Activated CD8-positive, alpha-beta memory T cell treated with anti-CD3 and anti-CD28 coated beads for 1 hour (primary cell): ENCODE measurements around the gene PDCD10.
A peak's percentile ranks its signal among the peaks of the same experiment; 100 is the strongest.

Experiments
- DNase-seq, 2 donors: peaks; one replicate each; pipeline ENCODE4 v3.0.0-alpha.2; 2020; ENCODE audit warnings: low read depth in 1 of 2; ENCODE audit errors: extremely low read depth in 1 of 2

The PDCD10 gene

GRCh38 chr3:167684388-167684993 lies 50.2 kb downstream of the PDCD10 start:
- peak; percentile 5 to 9 for DNase-seq

GRCh38 chr3:167679526-167679925 lies 55.2 kb downstream of the PDCD10 start:
- no peak for DNase-seq

DNA sequence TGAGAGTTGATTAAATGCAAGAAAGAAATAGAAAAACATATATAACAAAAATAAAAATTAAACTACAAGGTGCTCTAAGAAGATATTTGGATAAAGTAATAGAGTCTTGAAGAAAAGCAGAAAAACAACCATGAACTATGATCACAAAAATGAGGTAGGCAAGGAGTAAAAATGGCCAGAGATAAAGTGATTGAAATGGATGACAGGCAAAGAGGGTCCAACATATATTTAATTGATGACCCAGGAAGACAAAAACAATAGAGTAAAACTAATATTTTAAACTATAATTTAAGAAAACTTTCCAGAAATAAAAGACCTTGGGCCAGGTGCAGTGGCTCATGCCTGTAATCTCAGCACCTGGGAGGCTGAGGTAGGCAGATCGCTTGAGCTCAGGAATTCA lies 58.8 kb downstream of the PDCD10 start:
- no peak for DNase-seq

- no peak for DNase-seq
Observed at GRCh38 chr3:167673221-167673620, 61.5 kb downstream of the PDCD10 start.

DNA sequence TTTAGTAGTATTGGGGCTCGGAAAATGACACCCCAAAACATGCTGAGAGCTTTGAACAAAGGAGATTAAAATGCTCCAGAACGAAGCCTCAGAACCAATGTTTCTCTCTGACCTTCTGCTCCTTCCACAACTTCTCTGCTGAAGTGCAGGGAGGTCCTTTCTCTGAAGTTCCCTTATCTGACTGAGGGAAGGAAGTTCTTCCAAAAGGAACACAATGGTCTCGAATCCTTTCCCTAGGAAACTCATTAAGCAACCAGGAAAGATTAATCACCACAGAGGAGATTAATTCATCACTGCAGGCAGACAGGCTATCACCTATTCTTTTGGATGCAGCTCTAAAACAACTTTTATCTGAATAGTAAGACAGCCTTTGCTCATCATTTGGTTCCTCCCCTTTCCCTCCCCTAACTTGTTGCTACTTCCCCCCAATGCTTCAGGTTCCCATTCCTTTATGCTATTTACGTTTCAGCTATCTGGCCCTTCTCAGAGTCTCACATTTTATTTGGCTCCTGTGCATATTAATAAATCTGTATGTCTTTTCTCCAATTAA lies 62.7 kb downstream of the PDCD10 start:
- DNase-seq, result no peak

- no peak for DNase-seq
Observed at GRCh38 chr3:167669699-167670098, 65.0 kb downstream of the PDCD10 start.

GRCh38 chr3:167668651-167669050 lies 66.0 kb downstream of the PDCD10 start:
- DNase-seq, result no peak

DNA sequence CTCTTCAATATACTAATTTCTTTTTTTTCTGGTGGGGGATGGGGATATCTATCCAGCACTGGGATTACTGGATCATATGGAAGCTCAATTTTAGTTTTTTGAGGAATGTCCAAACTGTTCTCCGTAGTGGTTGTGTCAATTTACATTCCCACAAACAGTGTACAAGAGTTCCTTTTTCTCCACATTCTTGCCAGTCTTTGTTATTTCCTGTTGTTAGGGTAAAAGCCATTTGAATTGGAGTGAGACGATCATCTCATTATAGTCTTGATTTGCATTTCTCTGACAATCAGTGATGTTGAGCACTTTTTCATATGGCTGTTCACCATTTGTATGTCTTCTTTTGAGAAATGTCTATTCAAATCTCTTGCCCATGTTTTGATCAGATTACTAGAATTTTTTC lies 68.1 kb downstream of the PDCD10 start:
- DNase-seq, result no peak

GRCh38 chr3:167662919-167663400 lies 71.7 kb downstream of the PDCD10 start:
- DNase-seq, result no peak

DNA sequence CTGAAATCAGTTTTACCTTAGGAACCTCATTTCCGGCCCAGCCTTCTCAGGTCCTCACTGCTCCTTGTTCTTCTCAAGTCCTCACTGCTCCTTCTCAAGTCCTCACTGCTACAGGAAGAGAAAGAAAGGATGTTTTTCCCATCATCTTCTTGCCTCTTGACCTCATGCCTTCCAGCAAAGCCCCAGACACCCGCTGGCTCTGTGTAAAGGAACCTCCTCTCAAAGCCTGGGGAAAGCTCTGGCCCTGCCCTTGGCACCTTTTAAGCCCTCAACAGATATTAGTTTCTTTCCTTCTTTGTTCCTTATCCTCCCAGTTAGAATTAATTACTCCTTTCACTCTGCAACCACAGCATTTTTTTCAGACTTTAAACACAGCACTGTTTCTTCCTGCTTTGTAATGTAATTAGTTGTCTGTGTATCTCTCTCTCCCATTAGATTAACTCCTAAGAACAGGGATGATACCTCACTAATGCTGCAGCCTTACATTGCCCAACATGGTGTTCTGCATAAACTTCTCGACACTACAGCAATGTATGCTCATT lies 76.9 kb downstream of the PDCD10 start:
- DNase-seq, result no peak

DNA sequence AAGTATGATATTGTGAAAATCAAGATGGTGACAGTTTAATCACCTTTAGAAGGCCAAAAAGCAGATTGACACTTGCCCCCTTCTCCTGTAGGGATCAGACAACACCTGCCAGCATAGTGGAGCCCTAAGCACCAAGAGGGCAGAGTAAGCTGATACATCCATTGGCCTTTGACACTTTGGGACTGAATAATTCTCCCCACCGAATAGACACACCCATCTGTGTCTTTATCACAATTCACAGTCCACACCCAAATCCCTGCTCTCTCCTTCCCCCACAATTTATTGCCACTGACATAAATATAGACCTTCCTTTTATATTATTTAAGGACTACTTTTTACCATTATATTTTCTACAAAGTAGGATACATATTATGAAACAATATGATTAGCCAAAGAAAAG lies 77.9 kb downstream of the PDCD10 start:
- DNase-seq, result no peak

GRCh38 chr3:167653760-167654159 lies 80.9 kb downstream of the PDCD10 start, which contains the start of gene WDR49:
TSS of gene WDR49 (minus strand) at chr3:167653942. CDS start at chr3:167653425, 517 bp downstream.
- no peak for DNase-seq

GRCh38 chr3:167653155-167653554 lies 81.5 kb downstream of the PDCD10 start:
- DNase-seq, result no peak

DNA sequence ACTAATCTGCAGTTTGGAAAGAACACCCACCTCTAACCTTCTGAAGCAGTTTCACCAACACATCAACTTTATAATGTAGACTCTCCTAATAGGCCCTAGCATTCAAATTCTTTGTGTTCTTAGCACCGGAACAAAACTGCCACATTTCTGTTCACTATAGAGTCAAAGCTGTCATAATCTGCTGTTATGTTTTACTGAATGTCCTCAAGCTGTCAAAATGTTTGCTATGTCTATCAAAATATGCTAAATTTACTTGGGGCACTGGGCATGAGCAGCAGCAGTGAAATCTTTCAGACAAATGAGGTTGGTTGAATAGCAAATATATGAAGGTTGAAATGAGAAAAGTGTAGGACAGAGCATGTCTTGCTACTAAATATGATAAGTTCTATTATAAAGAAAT lies 82.9 kb downstream of the PDCD10 start:
- DNase-seq, result no peak

DNA sequence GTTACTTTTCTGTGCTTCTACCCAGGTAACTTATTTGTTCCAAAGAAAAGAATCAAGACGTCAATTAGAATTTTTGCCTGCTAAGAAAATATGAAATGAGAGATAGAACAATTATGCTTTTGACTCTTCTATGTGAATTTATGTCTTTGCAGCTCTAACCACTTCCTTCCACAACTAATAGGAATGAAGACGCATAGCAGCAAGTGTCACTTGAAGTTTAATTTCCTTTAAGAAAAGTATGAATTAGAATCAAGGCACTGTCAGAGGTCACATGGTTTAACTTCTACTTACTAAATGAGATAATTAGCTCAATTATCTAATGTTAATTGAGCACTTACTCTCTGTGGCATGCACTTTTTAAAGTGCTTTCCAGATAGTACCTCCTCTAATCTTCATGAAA lies 84.2 kb downstream of the PDCD10 start:
- DNase-seq, result no peak

GRCh38 chr3:167649746-167650145 lies 84.9 kb downstream of the PDCD10 start:
- no peak for DNase-seq

- DNase-seq, result no peak
Observed at GRCh38 chr3:167644611-167645010, 90.1 kb downstream of the PDCD10 start.
